GM21390 (cell line): ENCODE measurements around the gene ELMO3.
A peak's percentile ranks its signal among the peaks of the same experiment; 100 is the strongest.

ENCODE experiments used
- ATAC-seq: cut with Tn5 transposase; IDR thresholded peaks from one replicate; pipeline ENCODE4 v1.9.1; 2021; ENCODE audit not compliant: unreplicated experiment

ELMO3 gene

DNA sequence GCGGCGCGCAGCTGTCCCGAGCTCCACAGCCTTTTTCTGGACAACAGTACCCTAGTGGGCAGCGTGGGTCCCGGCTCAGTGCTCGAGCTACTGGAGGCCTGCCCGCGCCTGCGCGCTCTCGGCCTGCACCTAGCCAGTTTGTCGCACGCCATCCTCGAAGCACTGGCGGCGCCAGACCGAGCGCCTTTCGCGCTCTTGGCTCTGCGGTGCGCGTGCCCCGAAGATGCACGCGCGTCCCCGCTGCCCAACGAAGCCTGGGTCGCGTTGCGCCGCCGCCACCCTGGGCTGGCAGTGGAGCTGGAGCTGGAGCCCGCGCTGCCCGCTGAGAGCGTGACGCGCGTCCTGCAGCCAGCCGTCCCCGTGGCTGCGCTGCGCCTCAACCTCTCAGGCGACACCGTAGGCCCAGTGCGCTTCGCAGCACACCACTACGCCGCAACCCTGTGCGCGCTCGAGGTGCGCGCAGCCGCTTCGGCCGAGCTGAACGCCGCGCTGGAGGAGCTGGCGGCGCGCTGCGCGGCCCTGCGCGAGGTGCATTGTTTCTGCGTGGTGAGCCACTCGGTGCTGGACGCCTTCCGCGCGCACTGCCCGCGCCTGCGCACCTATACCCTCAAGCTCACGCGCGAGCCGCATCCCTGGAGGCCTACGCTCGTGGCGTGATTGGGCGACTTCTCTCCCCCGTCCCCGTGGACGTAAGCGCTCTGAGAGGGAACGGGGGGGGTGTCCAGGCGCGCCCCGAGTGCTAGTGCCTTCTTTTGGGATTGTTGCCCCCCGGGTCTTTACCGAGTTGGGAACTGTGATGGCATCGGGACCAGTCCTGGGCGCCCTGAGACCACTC, 35.5 kb upstream of the ELMO3 start:
- ATAC-seq = no peak

DNA sequence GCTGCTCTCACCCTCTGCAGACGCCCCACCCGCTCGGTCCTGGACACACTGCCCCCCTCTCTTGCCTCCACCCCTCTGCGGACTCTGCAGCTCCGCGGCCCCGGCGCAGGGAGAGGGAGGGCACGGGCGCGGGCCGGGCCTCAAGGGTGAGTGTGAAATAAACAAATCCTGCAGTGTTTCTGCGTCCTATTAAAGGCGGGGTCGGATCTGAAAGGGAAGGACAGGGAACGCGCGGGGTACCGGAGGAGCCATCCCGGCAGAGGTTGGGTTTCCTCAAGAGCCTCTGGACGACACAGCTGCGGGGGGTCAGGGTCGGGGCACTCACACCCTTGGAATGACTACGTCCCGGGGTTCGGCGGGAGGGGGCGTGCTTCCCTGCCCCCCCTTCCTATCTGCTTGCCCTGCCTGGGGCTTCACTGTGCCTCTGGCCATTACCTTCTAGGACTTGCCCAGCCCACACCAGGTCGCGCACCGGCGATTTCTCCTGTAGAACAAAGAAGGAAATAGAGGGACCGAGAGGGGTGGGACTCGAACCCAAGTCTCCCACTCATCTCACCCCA, 34.9 kb upstream of the ELMO3 start:
- ATAC-seq = no peak

DNA sequence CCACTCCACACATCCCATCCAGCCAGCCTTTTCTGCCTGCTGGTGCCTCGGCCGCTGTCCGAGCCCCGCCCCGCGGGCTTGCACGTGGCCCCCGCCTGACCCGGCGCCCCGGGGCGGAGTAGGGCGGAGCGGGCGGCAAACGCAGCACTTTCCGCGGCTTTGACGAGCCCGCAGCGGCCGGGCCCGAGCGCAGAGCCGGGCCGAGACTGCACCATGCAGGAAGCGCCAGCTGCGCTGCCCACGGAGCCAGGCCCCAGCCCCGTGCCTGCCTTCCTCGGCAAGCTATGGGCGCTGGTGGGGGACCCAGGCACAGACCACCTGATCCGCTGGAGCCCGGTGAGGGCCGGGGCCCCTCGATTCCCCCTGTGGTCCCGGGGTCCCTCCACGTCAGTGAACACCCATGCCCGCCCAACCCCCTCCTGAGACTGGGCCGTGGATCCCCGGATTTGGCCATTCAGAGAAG, 34.3 kb upstream of the ELMO3 start, which contains the start of gene HSF4:
TSS of gene HSF4 (plus strand) at position 147 of the 463 bp plus-strand sequence. CDS start at position 214, 67 bp downstream.
- no peak for ATAC-seq

DNA sequence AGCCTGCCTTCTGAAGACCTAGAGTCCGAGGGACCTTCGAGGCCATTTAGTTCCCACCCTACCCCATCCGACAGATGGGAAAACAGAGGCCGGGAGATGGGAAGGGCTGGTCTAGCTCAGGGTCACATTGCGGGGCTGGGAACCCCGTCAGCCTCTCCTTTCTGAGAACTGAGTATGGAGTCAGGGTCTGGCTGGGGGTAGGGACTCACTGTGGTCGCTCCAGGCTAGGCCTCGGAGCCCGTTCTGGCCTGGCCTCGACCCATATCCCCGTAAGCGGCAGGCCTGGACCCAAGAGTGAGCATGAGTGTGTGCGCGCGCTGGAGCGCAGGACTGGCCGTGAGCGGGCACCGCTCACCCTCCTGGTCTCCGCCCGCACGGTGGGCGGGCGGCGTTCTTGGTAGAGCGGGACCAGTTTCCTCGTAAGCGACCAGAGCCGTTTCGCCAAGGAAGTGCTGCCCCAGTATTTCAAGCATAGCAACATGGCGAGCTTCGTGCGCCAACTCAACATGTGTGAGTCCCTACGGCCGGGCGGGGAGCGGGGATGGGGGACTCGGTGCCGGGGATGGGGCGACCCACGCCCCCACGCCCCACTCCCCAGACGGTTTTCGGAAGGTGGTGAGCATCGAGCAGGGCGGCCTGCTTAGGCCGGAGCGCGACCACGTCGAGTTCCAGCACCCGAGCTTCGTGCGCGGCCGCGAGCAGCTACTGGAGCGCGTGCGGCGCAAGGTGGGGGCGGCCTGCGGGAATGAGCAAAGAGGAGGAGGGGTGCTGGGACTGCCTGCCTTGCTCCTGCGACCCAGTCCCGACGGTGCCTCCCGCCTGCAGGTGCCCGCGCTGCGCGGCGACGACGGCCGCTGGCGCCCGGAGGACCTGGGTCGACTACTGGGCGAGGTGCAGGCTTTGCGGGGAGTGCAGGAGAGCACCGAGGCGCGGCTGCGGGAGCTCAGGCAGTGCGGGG, 33.5 kb upstream of the ELMO3 start:
- no peak for ATAC-seq

DNA sequence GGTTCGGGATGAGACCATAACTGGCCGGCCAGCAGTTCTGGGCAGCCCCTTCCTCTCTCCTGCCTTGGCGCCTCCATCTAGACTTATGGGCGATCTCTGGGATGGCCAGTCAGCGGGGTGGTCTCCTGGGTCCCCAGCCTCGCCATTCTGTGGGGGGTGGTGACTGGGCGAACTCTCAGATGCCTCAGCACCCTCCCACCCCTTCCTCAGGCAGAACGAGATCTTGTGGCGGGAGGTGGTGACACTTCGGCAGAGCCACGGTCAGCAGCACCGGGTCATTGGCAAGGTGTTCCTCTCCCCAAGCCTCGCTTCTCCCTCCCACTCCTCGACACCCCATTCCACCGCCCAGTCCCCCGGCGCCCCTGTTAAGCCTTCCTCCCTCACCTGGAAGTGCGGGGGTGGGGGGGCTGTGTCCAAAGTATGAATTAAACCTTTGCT, 32.8 kb upstream of the ELMO3 start:
- ATAC-seq = no peak

DNA sequence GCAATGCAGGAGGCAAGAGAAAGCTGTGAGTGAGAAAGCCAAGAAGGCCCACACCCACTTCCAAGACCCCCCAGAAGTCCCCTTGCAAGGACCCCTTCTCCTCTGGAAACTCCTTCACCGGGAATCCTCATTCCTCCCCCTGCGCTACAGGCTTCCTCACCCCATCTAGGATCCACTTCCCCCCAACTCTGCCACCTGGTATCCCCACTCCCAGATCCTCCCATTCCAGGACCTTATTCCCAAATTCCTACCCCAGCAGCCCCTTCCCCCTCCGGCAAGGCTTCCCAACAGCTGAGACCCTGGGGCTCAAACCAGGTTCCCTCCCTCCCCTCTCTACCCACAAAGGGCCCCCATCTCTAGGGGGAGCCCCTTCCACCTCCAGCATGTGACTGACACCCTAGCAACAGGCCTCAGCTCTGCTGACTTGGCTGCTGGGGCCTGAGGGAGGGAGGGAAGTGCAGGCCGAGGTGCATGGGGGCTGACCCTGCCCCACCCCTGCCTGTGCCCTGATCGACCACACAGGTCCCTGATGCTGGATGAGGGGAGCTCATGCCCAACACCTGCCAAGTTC, 32.2 kb upstream of the ELMO3 start:
- ATAC-seq = no peak

DNA sequence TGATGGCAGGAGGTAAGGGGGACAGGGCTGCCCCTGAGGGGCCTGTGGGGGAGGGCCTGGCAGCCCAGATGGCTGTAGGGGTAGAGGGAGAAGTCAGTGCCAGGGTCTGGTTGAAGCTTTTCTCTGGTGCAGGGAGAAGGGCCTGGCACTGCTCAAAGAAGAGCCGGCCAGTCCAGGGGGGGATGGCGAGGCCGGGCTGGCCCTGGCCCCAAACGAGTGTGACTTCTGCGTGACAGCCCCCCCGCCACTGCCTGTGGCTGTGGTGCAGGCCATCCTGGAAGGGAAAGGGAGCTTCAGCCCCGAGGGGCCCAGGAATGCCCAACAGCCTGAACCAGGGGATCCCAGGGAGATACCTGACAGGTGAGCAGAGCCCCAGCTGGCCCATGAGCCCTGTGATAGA, 31.3 kb upstream of the ELMO3 start:
- ATAC-seq = no peak

DNA sequence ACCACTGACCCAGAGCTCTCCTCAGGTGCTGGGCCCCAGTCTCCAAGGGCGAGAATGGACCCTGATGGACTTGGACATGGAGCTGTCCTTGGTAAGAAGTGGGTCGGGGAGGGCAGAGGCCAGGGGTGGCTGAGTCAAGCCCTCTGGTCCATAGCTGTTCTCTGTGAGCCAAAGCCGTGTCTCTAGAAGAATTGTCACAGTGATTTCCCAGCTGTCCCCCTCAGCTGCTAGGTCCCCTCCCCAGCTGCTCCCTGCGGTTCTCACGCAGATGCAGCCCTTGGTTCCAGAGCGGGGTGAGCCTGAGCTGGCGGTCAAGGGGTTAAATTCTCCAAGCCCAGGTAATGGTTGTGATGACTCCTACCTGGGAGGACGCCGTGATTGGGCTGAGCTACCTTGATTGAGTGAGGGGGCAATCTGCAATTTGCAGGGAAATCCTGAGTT, 29.9 kb upstream of the ELMO3 start:
- ATAC-seq = no peak

DNA sequence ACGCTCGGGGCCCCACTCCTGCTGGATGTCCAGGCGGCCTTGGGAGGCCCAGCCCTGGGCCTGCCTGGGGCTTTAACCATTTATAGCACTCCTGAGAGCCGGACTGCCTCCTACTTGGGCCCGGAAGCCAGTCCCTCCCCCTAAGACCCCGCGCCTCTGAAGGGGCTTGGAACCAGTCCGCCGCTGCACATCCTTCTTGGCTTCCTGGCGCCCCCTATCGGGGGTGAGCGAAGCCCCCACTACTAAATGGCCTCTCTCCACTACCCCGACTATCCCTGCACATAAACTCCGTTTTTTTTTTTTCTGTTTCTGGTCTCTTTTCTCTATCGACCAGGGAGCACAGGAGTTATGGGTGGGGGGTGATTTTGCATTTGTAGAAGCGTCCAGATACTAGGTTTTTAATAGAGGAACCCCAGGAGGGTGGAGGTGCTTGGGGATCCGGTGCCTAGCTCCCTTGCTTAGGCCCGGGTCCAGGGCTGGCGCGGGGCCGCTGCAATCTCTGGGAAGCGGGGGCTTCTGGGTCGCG, 29.2 kb upstream of the ELMO3 start:
- ATAC-seq = peak; percentile 14

DNA sequence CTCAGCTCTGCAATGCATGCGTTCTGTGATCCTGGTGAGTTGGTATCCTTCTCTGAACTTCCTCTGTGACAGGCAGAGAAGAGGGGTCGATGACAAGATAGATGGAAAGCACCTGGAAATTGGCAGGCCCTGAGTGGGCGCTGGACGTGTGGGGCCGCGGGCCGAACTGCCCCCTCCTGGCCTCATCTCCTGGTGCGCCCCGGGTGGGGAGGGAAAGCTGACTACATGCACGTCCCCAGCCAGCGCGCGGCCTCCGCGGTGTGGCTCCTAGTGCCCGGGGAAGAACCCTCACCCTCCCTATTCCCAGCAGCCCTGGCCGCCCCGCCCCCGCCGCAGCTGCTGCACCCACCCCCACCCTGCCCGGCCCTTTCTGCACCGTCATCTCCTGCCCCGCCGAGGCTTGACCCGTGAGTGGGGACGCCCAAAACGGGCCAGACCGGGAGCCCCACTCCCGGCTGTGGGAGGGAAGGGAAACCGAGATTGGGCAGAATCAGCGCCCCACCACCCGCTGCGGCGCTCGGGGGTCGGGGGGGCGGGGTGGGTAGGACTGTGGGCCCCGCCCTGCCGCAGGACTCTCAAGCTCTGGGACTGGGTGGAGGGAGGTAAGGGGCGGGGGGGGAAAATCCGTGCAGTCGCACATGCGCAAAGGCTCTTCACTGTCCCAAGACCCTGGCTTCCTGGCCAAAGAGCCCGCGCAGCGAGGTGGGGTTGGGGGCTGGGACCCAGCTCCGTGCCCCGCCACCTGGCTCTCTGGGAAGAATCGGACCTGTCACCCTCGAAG, 28.6 kb upstream of the ELMO3 start, which contains the start of gene NOL3:
TSS of gene NOL3 (plus strand) at position 371 of the 781 bp plus-strand sequence.
- ATAC-seq = peak; percentile 40

DNA sequence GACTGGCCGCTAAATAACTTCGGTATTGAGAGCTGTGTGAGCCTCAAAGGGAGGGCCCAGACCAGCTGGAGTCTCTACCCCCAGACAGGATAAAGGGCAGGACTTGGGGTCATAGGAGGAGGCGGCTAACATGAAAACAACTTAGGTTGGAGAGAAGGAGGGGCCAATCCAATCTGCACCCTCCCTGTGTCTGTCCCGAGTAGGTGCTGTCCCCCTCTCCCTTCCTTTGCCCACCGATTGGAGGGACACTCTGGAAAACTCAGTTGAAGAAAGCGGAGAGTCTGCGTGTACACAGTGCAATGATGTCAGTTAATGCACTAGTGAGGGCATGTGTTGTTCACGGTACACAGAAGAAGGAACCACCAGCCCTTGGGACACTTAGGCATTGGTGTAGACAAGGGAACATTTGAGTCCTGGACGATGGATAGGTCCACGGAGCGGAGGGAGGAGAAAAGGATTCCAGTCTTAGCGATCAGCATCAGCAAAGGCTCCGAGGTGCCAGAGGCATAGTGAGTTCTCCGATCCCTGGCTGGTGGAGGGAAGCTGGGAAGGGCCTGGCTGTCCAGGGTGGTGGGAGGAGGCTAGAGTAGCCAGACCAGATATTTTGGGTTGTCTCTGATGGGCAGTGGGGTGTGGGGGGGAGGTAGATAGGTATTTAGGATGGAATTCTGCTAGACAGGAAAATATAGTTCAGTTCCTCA, 27.8 kb upstream of the ELMO3 start:
- no peak for ATAC-seq

DNA sequence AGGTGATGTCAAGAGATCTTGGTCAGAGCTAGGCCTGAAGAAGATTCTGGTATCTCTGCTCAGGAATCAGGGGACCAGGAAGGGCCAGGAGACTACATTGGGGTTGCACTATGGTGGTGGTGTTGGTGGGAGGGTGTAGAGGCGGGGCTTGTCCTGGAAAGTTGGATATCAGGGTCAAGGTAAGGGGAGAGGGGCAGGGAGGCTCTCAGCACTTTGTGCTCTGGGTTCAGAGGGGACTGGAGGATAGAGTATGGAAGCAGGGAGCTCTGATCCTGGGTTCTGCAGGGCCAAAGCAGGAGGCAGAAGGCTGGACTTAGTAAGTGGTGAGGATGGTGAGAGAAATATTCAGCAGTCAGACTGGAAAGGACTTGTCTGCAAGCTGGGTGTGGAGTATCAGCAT, 25.6 kb upstream of the ELMO3 start:
- ATAC-seq = no peak

DNA sequence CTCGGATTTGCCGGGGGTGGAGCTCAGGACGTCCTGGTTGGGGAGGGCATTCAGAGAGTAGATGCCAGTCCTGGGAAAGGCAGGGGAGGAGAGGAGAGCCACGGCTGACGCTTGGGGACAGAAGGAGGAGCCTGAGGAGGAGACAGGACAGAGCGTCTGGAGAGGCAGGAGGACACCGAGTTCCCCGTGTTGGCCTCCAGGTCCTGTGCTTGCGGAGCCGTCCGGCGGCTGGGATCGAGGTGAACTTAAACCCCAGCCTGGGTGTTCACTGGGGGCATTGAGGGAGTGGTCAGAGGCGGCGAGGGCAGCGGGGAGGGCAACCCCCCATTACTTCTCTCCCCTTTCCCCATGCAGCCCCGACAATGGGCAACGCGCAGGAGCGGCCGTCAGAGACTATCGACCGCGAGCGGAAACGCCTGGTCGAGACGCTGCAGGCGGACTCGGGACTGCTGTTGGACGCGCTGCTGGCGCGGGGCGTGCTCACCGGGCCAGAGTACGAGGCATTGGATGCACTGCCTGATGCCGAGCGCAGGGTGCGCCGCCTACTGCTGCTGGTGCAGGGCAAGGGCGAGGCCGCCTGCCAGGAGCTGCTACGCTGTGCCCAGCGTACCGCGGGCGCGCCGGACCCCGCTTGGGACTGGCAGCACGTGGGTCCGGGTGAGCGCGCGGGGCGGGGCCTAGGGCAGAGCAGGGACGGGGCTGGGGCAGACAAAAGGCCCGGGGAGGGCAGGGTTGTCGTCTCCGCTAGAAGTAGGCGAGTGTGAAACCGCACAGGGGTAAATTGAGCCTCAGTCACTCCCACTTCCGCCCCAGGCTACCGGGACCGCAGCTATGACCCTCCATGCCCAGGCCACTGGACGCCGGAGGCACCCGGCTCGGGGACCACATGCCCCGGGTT, 24.9 kb upstream of the ELMO3 start:
- ATAC-seq = peak; percentile 38

DNA sequence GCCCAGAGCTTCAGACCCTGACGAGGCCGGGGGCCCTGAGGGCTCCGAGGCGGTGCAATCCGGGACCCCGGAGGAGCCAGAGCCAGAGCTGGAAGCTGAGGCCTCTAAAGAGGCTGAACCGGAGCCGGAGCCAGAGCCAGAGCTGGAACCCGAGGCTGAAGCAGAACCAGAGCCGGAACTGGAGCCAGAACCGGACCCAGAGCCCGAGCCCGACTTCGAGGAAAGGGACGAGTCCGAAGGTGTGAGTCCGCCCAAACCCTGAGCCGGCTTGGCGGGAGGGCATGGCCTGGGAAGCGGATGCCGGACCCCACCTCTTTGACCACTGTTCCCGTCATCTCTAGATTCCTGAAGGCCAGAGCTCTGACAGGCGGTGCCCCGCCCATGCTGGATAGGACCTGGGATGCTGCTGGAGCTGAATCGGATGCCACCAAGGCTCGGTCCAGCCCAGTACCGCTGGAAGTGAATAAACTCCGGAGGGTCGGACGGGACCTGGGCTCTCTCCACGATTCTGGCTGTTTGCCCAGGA, 24.2 kb upstream of the ELMO3 start:
- ATAC-seq = no peak

DNA sequence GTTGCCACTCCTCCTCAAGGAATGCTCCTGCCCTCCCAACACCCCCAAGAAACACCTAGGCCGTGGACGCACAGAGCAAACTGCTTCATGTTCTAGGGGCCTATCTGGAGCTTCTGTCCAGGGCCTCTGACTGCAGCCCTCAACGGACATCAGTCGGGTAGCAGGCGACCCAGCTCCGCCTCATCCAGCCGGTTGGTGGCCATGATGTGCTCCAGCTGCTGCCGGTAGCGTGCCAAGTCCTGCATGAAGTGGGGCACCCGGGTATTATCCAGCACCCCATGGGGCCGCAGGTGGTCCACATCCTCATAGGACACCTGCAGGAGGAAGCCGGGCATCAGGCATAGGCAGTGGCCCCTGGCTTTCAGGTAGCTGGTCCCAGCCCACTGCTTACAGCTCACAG, 22.3 kb upstream of the ELMO3 start:
- no peak for ATAC-seq

DNA sequence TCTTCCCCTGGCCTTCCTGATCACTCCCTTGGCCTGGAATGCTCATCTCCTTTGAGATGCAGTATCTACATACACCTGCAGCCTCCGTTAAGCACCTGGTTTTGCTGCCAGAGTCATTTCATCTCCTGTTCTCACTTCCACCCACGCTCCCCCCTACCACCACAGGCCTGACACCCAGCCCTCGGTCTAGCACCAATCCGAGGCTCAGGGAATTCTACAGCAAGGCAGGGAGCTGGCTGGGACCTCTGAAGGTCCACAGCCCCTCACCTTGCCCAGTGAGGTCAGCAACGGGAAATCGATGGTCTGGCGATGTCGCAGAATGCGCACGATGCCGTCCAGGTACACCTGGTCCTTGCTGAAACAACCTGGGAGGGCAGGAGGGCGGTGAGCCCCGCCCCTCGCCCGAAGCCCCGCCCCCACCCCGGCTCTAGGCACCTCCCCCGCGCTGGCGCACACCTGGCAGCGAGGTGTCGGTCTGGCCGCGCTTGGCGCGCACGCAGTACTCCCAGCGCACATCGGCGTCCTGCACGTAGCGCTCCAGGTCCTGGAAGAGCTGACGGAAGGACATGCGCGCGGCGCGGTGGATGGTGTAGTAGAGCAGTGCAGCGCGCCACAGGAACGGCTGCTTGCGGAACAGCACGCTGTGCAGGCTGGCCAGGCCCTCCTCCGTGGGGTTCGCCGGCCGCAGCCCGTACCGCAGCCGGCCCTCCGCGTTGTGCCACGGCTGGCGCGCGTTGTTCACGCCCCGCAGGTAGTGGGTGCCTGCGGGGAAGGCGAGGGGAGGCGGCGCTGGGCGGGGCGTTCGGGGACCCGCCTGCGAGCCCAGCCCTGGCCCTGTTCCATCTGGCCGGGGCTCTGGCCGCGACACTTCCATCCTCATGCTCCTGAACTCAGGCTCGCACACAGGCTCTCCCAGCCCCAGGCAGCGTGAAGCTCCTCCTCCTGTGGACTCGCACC, 20.9 kb upstream of the ELMO3 start:
- ATAC-seq = no peak
